Measurements from ENCODE around the gene CFAP99. TPM values are rescaled to one million over a fixed set of nuclear protein-coding genes. Genes with fewer than 3 reads are reported as not detected.

The CFAP99 gene
- total RNA-seq, 2 donors from 2014 or later, result not detected

GRCh38 chr4:2394528-2394927 lies 24.2 kb upstream of the CFAP99 start:
- Histone ChIP-seq H3K27ac (no peak overlapping the region), H3K4me1 (peaks cover 0 to 10% of the 10 kb centered on the region in 2 donors), H3K9me3 (no peaks in the 10 kb centered on the region), H3K36me3 (no peaks in the 10 kb centered on the region), H3K27me3 (no peaks in the 10 kb centered on the region), H3K4me3 (no peak overlapping the region)
- TF ChIP-seq CTCF (IDR thresholded peaks at IDR 0.05), result no peak
- no peak for DNase-seq (ENCODE audit: low spot score)

GRCh38 chr4:2395038-2395437 lies 23.7 kb upstream of the CFAP99 start:
- no peaks in the 10 kb centered on the region for H3K9me3 ChIP-seq
- no peak for TF ChIP-seq CTCF (IDR thresholded peaks at IDR 0.05)
- H3K27me3 ChIP-seq, result no peaks in the 10 kb centered on the region
- no peak for DNase-seq (ENCODE audit: low spot score)
- H3K4me1 ChIP-seq, result peaks cover 0 to 10% of the 10 kb centered on the region in 2 donors
- H3K27ac ChIP-seq, result no peak overlapping the region
- H3K4me3 ChIP-seq, result no peak overlapping the region
- no peaks in the 10 kb centered on the region for H3K36me3 ChIP-seq

GRCh38 chr4:2395584-2395983 lies 23.2 kb upstream of the CFAP99 start:
- H3K4me3 ChIP-seq, result no peak overlapping the region
- no peaks in the 10 kb centered on the region for H3K36me3 ChIP-seq
- no peak overlapping the region for H3K27ac ChIP-seq
- H3K4me1 ChIP-seq, result peaks cover 0 to 10% of the 10 kb centered on the region in 2 donors
- TF ChIP-seq CTCF (IDR thresholded peaks at IDR 0.05), result no peak
- H3K27me3 ChIP-seq, result no peaks in the 10 kb centered on the region
- no peak for DNase-seq (ENCODE audit: low spot score)
- no peaks in the 10 kb centered on the region for H3K9me3 ChIP-seq

DNA sequence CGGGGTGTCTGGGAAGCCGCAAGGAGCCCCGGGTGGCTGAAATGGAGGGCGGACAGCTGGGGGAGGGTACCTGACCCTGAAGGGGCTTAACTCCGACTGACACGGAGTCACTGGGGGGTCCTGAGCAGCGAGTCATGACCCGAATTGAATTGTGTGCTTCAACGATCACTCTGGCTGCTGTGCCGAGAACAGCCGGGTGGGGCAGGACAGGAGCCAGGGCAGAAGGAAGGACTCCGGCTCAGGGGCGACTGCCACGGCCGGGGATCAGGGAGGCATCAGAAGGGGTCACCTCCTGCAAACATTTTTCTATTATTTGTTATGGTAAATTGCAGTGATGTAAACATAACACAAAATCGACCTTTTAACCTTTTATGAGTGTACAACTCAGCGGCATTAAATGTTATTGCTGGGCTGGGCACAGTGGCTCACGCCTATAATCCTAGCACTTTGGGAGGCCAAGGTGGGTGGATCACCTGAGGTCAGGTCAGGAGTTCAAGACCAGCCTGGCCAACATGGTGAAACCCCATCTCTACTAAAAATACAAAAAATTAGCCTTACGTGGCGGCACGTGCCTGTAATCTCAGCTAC lies 21.9 kb upstream of the CFAP99 start:
- no peak overlapping the region for H3K4me3 ChIP-seq
- H3K4me1 ChIP-seq, result peaks cover 0 to 16% of the 10 kb centered on the region in 2 donors
- DNase-seq (ENCODE audit: low spot score), result no peak
- no peaks in the 10 kb centered on the region for H3K36me3 ChIP-seq
- H3K27ac ChIP-seq, result no peak overlapping the region
- H3K9me3 ChIP-seq, result no peaks in the 10 kb centered on the region
- no peak for TF ChIP-seq CTCF (IDR thresholded peaks at IDR 0.05)
- H3K27me3 ChIP-seq, result no peaks in the 10 kb centered on the region

- no peak overlapping the region for H3K4me3 ChIP-seq
- no peak for DNase-seq (ENCODE audit: low spot score)
- no peaks in the 10 kb centered on the region for H3K36me3 ChIP-seq
- no peaks in the 10 kb centered on the region for H3K27me3 ChIP-seq
- H3K9me3 ChIP-seq, result no peaks in the 10 kb centered on the region
- TF ChIP-seq CTCF (IDR thresholded peaks at IDR 0.05), result no peak
- H3K27ac ChIP-seq, result no peak overlapping the region
- H3K4me1 ChIP-seq, result peaks cover 0 to 25% of the 10 kb centered on the region in 2 donors
Measured at GRCh38 chr4:2397596-2398379, 21.0 kb upstream of the CFAP99 start.
